Endothelial cell of umbilical vein (primary cell): ENCODE results near the gene PALMD.

Experiments
- EZH2 ChIP-seq: IDR thresholded peaks from 2 replicates; pipeline ENCODE4 v1.6.1; 2012; ENCODE audit warnings: borderline replicate concordance, low read depth, mild to moderate bottlenecking, moderate library complexity, low read length, inconsistent platforms; ENCODE audit not compliant: severe bottlenecking
- GATA2 ChIP-seq: IDR thresholded peaks from 2 replicates; pipeline ENCODE4 v1.7.0; 2011; ENCODE audit warnings: low read depth, mild to moderate bottlenecking, moderate library complexity, mixed read lengths, low read length; ENCODE audit not compliant: insufficient read length, insufficient read depth
- MAX ChIP-seq: IDR thresholded peaks from 2 replicates; pipeline ENCODE4 v1.6.1; 2011; ENCODE audit not compliant: insufficient read depth, insufficient read length
- POLR2A ChIP-seq: IDR thresholded peaks from 2 replicates; pipeline ENCODE4 v1.6.1; 2012; ENCODE audit warnings: low read depth, mild to moderate bottlenecking, control low read depth, low read length
- POLR2AphosphoS5 ChIP-seq: IDR thresholded peaks from 2 replicates; pipeline ENCODE4 v1.6.1; 2012; ENCODE audit warnings: low read depth, mild to moderate bottlenecking, control low read depth, low read length, moderate library complexity; ENCODE audit not compliant: insufficient read depth
- TF ChIP-seq, protein P1 (sequence below), 2 donors: IDR thresholded peaks; 1 replicate in 1 of 2; 2 replicates in 1 of 2; pipeline ENCODE4 v1.5.1; 2011; ENCODE audit warnings: low read length in 2 of 2, mild to moderate bottlenecking in 2 of 2, moderate library complexity in 2 of 2, control low read depth in 1 of 2, inconsistent platforms in 1 of 2, low read depth in 1 of 2; ENCODE audit not compliant: insufficient read depth in 1 of 2; ENCODE audit errors: extremely low read depth in 1 of 2

- TF ChIP-seq, protein P1, sequence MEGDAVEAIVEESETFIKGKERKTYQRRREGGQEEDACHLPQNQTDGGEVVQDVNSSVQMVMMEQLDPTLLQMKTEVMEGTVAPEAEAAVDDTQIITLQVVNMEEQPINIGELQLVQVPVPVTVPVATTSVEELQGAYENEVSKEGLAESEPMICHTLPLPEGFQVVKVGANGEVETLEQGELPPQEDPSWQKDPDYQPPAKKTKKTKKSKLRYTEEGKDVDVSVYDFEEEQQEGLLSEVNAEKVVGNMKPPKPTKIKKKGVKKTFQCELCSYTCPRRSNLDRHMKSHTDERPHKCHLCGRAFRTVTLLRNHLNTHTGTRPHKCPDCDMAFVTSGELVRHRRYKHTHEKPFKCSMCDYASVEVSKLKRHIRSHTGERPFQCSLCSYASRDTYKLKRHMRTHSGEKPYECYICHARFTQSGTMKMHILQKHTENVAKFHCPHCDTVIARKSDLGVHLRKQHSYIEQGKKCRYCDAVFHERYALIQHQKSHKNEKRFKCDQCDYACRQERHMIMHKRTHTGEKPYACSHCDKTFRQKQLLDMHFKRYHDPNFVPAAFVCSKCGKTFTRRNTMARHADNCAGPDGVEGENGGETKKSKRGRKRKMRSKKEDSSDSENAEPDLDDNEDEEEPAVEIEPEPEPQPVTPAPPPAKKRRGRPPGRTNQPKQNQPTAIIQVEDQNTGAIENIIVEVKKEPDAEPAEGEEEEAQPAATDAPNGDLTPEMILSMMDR (IDR thresholded peaks at IDR 0.05; ENCODE audit: extremely low read depth in 1 of 2, insufficient read depth in 1 of 2, low read depth in 1 of 2, low read length in 2 of 2), result no peak
- TF ChIP-seq POLR2AphosphoS5 (no peak), POLR2A (no peak), EZH2 (no peak), GATA2 (no peak), MAX (no peak)
These were observed 65.1 kb downstream of the PALMD start for GRCh38 chr1:99710994-99711393.
